GM10847 (cell line): ENCODE results near the gene C2CD4D.

Experiments used
- POLR2A ChIP-seq: IDR thresholded peaks from 2 replicates; pipeline ENCODE4 v1.6.1; 2011; ENCODE audit not compliant: insufficient read length; ENCODE audit errors: extremely low read depth

Gene C2CD4D

DNA sequence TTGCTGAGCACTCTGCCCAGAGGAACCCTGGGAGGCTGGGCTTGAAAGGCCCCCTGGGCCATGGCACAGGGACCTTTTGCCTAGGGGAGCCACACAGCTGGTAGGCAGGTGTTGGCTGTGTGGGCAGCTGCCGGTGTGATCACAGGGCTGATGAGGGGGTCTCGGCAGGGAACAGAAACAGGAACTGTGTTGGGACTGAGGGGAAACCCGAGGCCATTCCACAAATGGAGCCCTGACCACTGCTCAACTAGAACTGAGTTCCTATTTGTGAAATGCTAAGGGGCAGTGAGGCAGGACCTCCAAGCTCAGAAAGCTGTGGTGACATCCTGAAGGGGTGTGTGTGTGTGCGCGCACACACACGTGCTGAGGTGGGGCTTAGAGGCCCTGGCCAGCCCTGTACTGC lies 20.3 kb upstream of the C2CD4D start:
- TF ChIP-seq POLR2A = no peak

DNA sequence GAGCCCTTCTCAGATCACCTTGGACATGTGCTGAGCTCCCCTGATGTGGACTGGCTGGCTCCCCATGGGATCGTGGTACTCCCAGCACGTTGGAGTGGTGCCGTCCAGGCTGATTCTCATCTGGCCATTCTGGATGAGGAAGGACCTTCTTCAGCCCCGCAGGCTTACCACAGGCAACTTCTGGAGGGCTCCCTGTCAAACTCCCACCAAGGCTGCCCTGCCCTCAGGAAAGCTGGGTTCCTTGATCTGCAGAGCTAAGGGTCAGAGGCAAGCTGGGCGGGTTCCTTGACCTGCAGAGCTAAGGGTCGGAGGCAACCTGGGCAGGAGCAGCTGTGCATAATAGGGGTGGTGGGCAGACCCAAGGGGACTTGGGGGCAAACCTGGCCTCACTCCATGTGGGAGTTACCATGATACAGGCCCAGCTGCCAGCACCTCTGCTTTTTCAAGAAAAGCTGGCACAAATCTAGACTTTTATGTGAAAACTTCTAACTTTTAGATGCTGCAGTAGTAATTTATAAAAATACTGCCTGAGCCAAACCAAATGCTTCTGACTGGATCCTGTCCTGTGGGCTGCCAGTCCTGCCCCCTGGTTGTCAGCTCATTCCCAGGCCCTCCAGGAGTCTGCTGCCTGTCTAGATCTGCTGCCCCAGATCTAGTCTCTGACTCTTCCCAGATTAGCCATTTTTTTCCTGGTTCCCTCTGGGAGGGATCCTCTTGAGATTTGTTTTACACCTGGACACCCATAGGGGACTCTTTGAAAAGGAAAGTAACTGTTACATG lies 19.5 kb upstream of the C2CD4D start:
- no peak for TF ChIP-seq POLR2A

DNA sequence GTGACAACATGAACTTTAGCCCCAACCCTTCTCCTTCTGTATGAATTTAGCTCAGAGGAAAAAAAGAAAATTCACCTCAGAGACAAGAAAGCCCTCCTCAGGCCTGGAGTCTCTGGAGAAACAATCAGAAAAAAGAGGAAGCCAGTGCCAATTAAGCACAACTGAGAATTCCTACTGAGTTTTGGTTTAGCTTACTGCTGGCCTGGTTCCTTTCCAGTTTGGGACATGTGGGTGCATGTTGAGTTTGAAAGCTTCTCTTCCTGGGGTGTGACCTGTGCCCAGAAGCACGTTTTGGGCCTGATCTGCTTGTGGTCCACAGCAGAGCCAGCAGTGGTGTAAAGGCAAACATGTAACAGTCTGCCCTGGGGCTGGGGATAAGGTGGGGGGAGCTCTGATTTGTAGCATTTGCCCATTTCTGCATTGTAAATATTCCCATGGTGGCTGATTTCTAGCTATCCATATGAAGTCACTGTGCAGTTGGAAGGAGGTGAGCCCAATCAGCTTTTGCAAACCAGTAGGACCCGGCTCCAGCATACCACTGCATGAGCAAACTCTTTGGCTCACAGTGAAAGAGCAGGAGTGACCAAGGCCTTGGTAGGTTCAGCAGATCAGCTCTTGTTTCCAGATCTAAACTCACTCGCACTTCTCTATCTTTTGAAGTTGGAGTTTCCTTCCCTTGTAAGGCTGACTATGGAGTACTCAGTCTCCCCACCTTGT lies 18.6 kb upstream of the C2CD4D start:
- TF ChIP-seq POLR2A = no peak

DNA sequence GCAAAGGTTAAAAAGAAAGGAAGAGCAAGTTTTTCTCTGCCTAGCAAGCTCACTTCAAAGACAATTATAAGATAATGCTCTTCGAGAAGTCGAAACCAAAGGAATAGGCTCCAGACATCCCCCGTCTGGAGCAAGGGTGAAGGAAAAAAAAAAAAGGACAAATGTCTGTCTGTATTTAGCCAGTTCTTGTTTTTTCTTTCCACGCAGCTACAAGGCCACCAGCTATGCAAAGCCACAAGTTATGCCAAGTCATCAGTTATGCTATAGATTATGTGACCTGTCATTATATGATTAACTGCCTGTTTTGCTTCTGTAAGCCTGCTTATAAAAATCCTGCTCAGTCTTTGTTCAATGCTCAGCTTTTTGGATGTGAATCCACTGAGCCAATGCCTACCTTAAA lies 16.3 kb upstream of the C2CD4D start:
- TF ChIP-seq POLR2A = no peak

DNA sequence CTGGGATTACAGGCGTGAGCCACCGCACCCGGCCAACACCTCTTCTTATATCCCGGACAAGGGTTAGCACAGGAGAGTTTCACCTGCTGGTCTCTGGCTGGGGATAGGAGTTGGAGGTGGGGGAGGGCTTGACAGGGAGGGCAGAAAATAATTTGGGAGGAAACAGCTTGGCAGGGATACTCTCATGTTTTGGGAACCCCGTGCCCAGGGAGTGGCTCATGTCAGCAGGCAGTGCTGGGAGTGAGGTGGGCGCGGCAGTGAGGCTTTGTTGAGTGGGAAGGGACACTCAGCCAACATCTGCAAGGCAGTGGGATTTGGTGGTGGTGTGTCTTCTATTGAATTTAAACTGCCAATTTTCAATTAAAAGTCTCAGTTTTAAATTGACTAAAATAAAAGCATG lies 15.0 kb upstream of the C2CD4D start:
- no peak for TF ChIP-seq POLR2A

DNA sequence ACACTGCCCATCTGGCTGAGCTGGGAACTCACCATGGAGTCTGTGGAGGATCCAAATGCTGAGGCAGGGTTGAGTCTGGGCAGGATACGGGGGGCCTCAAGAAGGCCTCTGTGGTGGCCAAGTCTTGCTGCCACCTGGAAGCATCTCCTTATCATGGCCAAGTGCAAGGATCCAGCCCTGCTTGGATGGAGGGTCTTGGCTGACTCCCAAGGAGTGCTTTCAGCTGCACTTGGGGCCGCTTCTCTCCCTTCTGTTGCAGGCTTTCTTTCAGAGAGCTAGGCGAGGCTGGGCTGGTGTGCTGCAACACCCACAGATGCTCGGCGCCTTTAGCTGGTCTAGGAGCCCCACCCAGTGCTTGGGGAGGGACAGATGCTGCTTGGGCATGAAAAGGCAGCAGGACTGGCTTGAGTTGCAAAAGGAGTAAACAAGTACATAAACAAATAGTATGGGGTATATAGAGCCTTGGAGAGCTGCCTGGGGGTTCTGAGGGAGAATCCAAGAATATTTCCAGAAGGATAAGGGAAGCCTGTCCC lies 13.9 kb upstream of the C2CD4D start, which contains the start of gene THEM5:
THEM5 (minus strand) TSS at position 302 of the 533 bp plus-strand sequence; CDS start at position 155, 147 bp downstream.
- TF ChIP-seq POLR2A = no peak

DNA sequence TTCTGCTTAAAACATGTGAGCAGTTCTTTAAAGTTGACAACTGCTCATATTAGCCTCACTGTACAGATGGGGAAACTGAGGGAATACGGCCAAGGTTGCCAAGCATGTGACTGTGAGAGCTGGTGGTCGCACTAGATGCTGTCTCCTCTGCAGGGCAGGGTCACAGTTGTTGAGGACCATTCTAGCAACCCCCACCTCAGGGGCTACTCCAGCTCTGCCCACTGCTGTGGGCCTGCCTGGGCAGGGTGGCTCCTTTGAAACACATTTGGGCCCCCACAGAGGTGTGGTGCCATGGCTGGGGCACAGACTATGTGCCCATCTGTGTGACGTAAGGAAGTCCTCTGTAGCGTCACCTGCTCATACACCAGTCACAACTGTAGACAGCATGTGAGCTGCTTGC lies 13.1 kb upstream of the C2CD4D start:
- TF ChIP-seq POLR2A = no peak

DNA sequence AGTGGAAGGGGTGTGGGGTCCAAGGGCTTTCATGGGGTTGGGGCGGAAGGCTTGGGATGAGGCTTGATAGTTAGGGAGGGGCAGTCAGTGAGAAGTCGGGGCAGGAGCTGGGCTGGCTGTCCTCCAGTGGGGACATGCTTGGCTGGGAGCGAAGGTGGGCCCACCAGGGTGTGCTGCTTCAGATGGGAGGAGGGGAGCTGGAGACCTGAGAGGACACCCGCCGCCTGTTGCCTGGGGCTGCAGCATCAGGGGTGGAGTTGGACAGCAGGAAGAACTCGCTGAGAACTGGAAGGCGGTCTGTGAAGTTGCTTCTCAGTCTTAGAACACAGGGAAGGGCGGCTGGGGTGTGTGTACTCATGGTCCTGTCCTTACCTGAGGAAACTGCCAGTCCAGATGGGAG lies 12.3 kb upstream of the C2CD4D start:
- no peak for TF ChIP-seq POLR2A

DNA sequence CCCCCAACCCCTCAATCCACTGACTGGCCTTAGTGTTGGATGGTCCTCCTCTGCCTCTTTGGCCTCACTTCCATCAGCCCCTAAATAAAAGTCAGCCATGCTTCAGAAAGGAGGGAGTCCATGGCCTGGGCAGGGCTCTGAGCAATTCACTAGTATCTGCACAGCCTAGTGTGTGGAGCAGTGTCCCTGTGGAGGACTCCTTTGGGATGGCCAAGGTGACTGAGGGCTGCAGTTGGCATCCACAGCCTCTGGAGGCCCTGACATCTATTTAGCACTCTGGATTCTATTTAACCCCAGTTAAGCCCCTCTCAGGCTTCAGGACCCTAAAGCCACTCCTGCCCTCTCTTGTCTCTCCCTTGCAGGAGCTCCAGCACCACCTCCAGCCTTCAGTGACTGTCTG lies 10.3 kb upstream of the C2CD4D start:
- TF ChIP-seq POLR2A = no peak

DNA sequence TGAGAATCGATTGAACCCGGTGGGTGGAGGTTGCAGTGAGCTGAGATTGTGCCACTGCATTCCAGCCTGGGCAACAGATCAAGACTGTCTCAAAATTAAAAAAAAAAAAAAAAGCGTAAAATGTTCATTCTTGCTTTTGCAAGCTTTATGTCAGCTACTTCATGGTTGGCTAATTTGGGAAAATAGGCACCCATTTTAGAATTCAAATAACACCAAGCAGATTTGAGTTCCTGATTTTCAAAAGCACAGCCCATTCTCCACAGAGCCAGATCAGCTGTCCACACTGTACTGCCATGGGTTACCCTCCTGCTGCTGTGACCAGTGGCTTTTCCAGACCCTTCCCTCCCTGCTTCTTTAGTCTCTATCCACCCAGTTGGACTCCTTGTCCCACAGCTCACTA lies 9.5 kb upstream of the C2CD4D start:
- no peak for TF ChIP-seq POLR2A

DNA sequence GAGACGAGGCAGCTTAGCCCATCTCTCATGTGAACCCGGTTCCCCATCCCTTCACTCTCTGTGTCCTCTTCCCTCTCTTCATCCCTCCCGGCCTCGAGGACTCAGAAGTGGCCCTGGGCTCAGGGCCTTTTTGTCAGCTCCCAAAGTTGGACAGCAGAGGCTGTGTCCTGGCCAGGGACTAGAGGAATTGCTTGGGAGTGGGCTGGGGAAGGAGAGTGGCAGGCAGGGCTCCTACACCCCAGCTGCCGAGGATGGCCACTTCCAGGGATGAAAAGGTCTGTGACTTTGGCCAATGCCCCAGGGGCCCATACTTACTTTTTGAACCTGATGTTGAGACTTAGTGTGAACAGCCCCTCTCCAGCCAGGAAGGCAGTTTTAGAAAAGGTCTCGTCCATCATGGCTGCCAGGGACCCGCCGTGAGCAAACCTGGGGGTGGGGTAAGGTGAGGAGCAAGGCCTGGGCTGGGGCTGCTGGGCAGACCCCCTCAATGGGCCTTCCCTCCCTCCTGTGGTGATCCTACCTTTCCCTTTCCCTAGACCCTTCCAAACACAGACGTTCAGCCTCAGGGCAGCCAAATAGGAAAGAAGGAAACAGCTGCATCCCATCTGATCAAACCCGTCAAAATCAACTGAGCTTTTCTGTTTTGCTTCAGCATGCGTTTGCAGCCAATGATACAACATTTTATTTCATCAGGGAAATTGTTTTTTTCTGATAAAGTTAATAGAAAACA lies 8.4 kb upstream of the C2CD4D start:
- TF ChIP-seq POLR2A = no peak

DNA sequence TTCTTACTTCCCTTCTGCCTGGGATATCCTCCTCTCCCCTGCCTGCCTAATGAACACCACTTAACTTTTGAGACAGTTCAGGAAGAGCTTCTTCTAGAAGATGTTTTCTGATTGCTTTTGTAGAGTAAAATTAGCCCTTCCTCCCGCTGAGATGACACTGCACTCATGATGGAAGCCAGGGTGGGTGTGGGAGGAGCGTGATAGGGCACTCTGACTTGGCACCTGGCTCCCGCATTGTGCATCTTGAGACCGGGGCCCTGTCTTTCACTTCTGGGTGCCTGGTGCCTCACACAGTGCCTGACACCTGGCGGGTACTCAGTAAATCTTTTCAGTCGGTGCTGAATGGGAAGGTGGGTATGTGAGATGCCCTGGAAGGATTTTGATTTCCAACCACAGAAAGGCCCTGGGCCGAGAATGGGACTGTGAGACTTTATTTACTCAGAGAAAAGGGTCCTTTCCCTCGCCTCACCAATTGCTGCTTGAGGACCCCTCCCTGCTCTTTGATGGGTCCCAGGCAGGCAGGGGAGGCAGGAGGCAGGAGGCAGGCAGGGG lies 7.1 kb upstream of the C2CD4D start:
- no peak for TF ChIP-seq POLR2A

DNA sequence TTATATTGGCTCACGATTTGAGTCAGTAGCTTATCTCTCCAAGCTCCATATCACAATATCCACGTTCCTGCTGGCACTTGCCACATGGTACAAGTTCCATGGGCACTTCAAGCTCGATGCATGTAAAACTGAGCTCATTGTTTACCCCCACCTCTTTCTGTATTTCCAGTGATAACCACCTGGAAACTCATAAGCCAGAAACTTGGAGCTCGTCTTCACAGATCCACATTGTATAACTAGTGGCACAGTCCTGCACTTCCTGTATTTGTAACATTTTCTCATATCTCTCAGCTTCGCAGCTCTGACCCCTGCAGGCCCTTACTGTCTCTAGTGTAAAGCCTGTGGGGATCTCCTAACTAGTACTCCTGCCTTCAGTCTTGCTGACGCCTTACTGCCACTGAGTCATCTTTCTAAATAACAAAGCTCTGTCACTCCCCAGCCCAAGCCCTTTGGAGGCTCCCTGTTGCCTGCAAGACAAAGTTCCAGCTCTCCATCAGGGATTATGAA lies 6.5 kb upstream of the C2CD4D start:
- no peak for TF ChIP-seq POLR2A

DNA sequence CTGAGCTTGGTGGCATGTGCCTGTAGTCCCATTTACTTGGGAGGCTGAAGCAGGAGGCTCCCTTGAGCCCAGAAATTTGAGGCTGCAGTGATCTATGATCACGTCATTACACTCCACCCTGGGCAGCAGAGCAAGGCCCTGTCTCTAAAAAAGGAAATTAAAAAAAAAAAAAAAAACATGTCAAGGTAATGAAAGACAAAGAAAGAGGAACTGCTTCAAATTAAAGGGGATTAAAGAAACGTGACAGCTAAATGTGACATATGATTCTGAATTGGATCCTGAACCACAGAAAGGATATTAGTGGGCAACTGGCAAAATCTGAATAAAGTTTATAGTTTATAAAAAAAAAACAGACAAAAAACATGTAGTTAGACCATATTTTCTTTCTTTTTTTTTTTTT lies 3.8 kb upstream of the C2CD4D start:
- no peak for TF ChIP-seq POLR2A

DNA sequence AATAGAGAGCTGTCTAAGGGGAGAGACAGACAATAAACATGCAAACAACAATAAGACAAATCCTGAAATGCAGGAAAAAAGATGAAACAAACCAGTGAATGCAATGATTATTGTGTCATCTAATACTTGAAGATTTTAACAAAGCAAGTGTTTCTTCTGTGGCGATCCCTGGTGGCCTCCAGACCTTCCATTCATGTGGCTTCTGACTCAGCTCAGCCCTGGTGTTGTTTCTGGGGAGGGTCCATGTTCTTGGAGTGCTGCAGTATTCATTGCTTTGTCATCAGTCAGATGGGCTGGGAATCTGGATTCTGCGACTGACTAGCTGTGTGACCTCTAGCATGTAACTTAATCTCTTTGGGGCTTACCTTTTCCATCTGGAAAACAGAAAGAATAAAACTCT lies 1.5 kb upstream of the C2CD4D start:
- TF ChIP-seq POLR2A = no peak
